Measurements from ENCODE around the gene LRRC23. TPM values are rescaled to one million over a fixed set of nuclear protein-coding genes. Genes with fewer than 3 reads are reported as not detected.

The LRRC23 gene
- total RNA-seq, 2 experiments from 2014 or later, result 3.2 to 4.7 TPM

GRCh38 chr12:6929466-6930452, 25.1 kb downstream of the LRRC23 start:
- H3K4me1 Mint-ChIP-seq (ENCODE audit: low read depth), result peaks cover 70% of the 10 kb centered on the region

GRCh38 chr12:6932766-6933165, 28.1 kb downstream of the LRRC23 start:
- no peak for ATAC-seq (ENCODE audit: poor library complexity)
- POLR2A ChIA-PET, result no interaction called here

More at GRCh38 chr12:6929466-6930452, 25.1 kb downstream of the LRRC23 start:
- DNase-seq (peak in 2 of 14 experiments; percentile 47 to 52), ATAC-seq (ENCODE audit: poor library complexity) (no peak)
- Histone ChIP-seq H3K27me3 (ENCODE audit: control insufficient read depth in 1 of 2, insufficient read depth in 2 of 2, low read length in 2 of 2) (no peaks in the 10 kb centered on the region), H3K27ac (ENCODE audit: low read depth in 1 of 2, low read length in 2 of 2) (peak overlapping the region; percentile 35 to 82), H3K4me3 (ENCODE audit: low read length) (no peak overlapping the region), H3K4me1 (ENCODE audit: insufficient read depth, low read length) (peaks cover 50% of the 10 kb centered on the region), H3K9me3 (ENCODE audit: control insufficient read depth in 1 of 2, insufficient read depth in 1 of 2, low read length in 2 of 2) (no peaks in the 10 kb centered on the region), H3K36me3 (ENCODE audit: insufficient read depth, low read length) (peaks cover 6% of the 10 kb centered on the region)
- TF ChIP-seq CTCF (IDR thresholded peaks at IDR 0.05), result no peak
- ChIA-PET POLR2A (interaction anchor here (0.8 to 6.4 kb wide), 7 partner anchors 7 to 78 kb away, joined by 3 to 76 read pairs (median 4); partner anchors contain the start of genes C12orf57, CDCA3, ENO2 and RNU7-1), CTCF (interaction anchor here (0.7 to 4.0 kb wide), 5 partner anchors 7 to 60 kb away, joined by 3 to 26 read pairs (median 3); partner anchors contain the start of gene SPSB2)
- H3K9me3 Mint-ChIP-seq, result no peaks in the 10 kb centered on the region
- peaks cover 15% of the 10 kb centered on the region for H3K36me3 Mint-ChIP-seq (ENCODE audit: low read depth)
- intact Hi-C loops (cut with DNase I, micrococcal nuclease), result no loop called here
- peak overlapping the region; percentile 90 for H3K4me3 Mint-ChIP-seq
- no peaks in the 10 kb centered on the region for H3K27me3 Mint-ChIP-seq
- H3K27ac Mint-ChIP-seq, result peak overlapping the region; percentile 87

More at GRCh38 chr12:6932766-6933165, 28.1 kb downstream of the LRRC23 start:
- peak overlapping the region; percentile 75 for H3K4me3 Mint-ChIP-seq
- no peak for TF ChIP-seq CTCF (IDR thresholded peaks at IDR 0.05)
- H3K4me1 ChIP-seq (ENCODE audit: insufficient read depth, low read length), result peaks cover 59% of the 10 kb centered on the region
- H3K4me3 ChIP-seq (ENCODE audit: low read length), result no peak overlapping the region
- intact Hi-C loops (cut with DNase I, micrococcal nuclease), result no loop called here
- H3K9me3 Mint-ChIP-seq, result no peaks in the 10 kb centered on the region
- peak overlapping the region; percentile 9 to 30 for H3K27ac ChIP-seq (ENCODE audit: low read depth in 1 of 2, low read length in 2 of 2)
- CTCF ChIA-PET, result interaction anchor here (1.0 kb wide), 1 partner anchor 32 kb away, joined by 3 read pairs; no protein-coding TSS in a partner anchor
- no peaks in the 10 kb centered on the region for H3K9me3 ChIP-seq (ENCODE audit: control insufficient read depth in 1 of 2, insufficient read depth in 1 of 2, low read length in 2 of 2)
- H3K36me3 ChIP-seq (ENCODE audit: insufficient read depth, low read length), result peaks cover 17% of the 10 kb centered on the region
- peaks cover 78% of the 10 kb centered on the region for H3K4me1 Mint-ChIP-seq (ENCODE audit: low read depth)
- peaks cover 30% of the 10 kb centered on the region for H3K36me3 Mint-ChIP-seq (ENCODE audit: low read depth)
- peak in 2 of 14 experiments; percentile 47 to 59 for DNase-seq
- peak overlapping the region; percentile 95 for H3K27ac Mint-ChIP-seq
- H3K27me3 ChIP-seq (ENCODE audit: control insufficient read depth in 1 of 2, insufficient read depth in 2 of 2, low read length in 2 of 2), result no peaks in the 10 kb centered on the region
- no peaks in the 10 kb centered on the region for H3K27me3 Mint-ChIP-seq
